Fibroblast of lung (primary cell): Measurements from ENCODE around the gene TRIM32. TPM values are rescaled to one million over a fixed set of nuclear protein-coding genes. Genes with fewer than 3 reads are reported as not detected.

ENCODE experiments used
- DNase-seq, 2 donors: peaks; one replicate each; pipeline versions ENCODE4 v3.0.0 to v3.0.0-alpha.2; 2010; ENCODE audit warnings: low read depth in 2 of 2
- H2AFZ ChIP-seq: 2 replicates; pipeline ENCODE4 v1.5.1; 2012; ENCODE audit warnings: low read length, control low read depth, inconsistent platforms
- H3K27ac ChIP-seq: 2 replicates; pipeline ENCODE4 v1.5.1; 2011; ENCODE audit warnings: low read length, control low read depth; ENCODE audit not compliant: insufficient read depth
- H3K27me3 ChIP-seq: 2 replicates; pipeline ENCODE4 v1.5.1; 2011; ENCODE audit warnings: mild to moderate bottlenecking, low read length; ENCODE audit not compliant: control insufficient read depth, insufficient read depth
- H3K36me3 ChIP-seq: 2 replicates; pipeline ENCODE4 v1.5.1; 2011; ENCODE audit warnings: low read length; ENCODE audit not compliant: control insufficient read depth, insufficient read depth
- H3K4me1 ChIP-seq: 2 replicates; pipeline ENCODE4 v1.5.1; 2011; ENCODE audit warnings: low read length; ENCODE audit not compliant: control insufficient read depth, insufficient read depth; ENCODE audit errors: extremely low read depth
- H3K4me2 ChIP-seq: 2 replicates; pipeline ENCODE4 v1.5.1; 2011; ENCODE audit warnings: low read length, control low read depth; ENCODE audit not compliant: insufficient read depth; ENCODE audit errors: extremely low read depth
- H3K4me3 ChIP-seq, 4 experiments: fragments of 200-600 bp in 1 of 4; sonication (generic) in 1 of 4; replicated peaks in 1 of 4; 2 replicates each; pipeline ENCODE4 v1.5.1; 2011 to 2016; ENCODE audit warnings: low read length in 4 of 4, low read depth in 3 of 4, mild to moderate bottlenecking in 3 of 4, control low read depth in 2 of 4, inconsistent platforms in 1 of 4, mixed read lengths in 1 of 4; ENCODE audit not compliant: insufficient read depth in 1 of 4; ENCODE audit errors: control extremely low read depth in 1 of 4
- H3K79me2 ChIP-seq: 2 replicates; pipeline ENCODE4 v1.5.1; 2012; ENCODE audit warnings: mild to moderate bottlenecking, low read length, inconsistent platforms; ENCODE audit not compliant: control insufficient read depth, insufficient read depth
- H3K9ac ChIP-seq: 2 replicates; pipeline ENCODE4 v1.5.1; 2011; ENCODE audit warnings: mild to moderate bottlenecking, low read length, control low read depth; ENCODE audit not compliant: insufficient read depth
- H3K9me3 ChIP-seq: 2 replicates; pipeline ENCODE4 v1.5.1; 2012; ENCODE audit warnings: low read depth, low read length; ENCODE audit not compliant: control insufficient read depth, insufficient read depth
- H4K20me1 ChIP-seq: 2 replicates; pipeline ENCODE4 v1.5.1; 2011; ENCODE audit warnings: low read length; ENCODE audit not compliant: control insufficient read depth, insufficient read depth; ENCODE audit errors: extremely low read depth
- CTCF ChIP-seq, 2 donors: IDR thresholded peaks in 1 of 2; conservative IDR thresholded peaks in 1 of 2; 1 replicate in 1 of 2; 2 replicates in 1 of 2; pipeline ENCODE4 v1.5.1; 2011 to 2012; ENCODE audit warnings: low read length in 2 of 2, control low read depth in 1 of 2, inconsistent platforms in 1 of 2, low read depth in 1 of 2, mild to moderate bottlenecking in 1 of 2
- EZH2 ChIP-seq: IDR thresholded peaks from 2 replicates; pipeline ENCODE4 v1.5.1; 2012; ENCODE audit warnings: low read length, control low read depth, mild to moderate bottlenecking; ENCODE audit errors: missing control alignments
- polyA plus RNA-seq, 2 donors: library from polyadenylated mRNA; depleted of rRNA in 1 of 2; stranded (reverse) in 1 of 2; unstranded in 1 of 2; fragments of >200 nt; gene quantifications; 2 replicates each; pipeline ENCODE4 v1.2.1, GENCODE V29; 2011 to 2012; ENCODE audit warnings: missing spikeins in 1 of 2
- total RNA-seq: library from RNA; depleted of rRNA; stranded (reverse); fragments of >200 nt; gene quantifications from 2 replicates; pipeline ENCODE4 v1.2.1, GENCODE V29; 2014

The TRIM32 gene
- total and polyA plus RNA-seq, 2 donors (not counting 1 experiment from before 2014, with no cell fraction given): 18.9 to 23.8 TPM

- Histone ChIP-seq H3K9me3 (no peaks in the 10 kb centered on the region), H3K79me2 (no peaks in the 10 kb centered on the region), H4K20me1 (no peaks in the 10 kb centered on the region), H3K27me3 (no peaks in the 10 kb centered on the region), H3K4me2 (no peak overlapping the region), H3K4me3 (no peak overlapping the region), H3K36me3 (no peaks in the 10 kb centered on the region), H3K4me1 (no peaks in the 10 kb centered on the region), H2AFZ (no peak overlapping the region), H3K9ac (no peak overlapping the region), H3K27ac (no peak overlapping the region)
- TF ChIP-seq EZH2: no peak
- no peak for TF ChIP-seq CTCF (conservative IDR thresholded peaks at IDR 0.05 in 1 of 2, IDR thresholded peaks at IDR 0.05 in 1 of 2; ENCODE audit: low read depth in 1 of 2, low read length in 2 of 2)
- DNase-seq: no peak
Observed at GRCh38 chr9:116726602-116727001, 39.5 kb downstream of the TRIM32 start.

- TF ChIP-seq CTCF (conservative IDR thresholded peaks at IDR 0.05 in 1 of 2, IDR thresholded peaks at IDR 0.05 in 1 of 2; ENCODE audit: low read depth in 1 of 2, low read length in 2 of 2) (no peak), EZH2 (no peak)
- no peak overlapping the region for H3K9ac ChIP-seq
- no peak overlapping the region for H3K4me2 ChIP-seq
- H3K36me3 ChIP-seq: no peaks in the 10 kb centered on the region
- no peaks in the 10 kb centered on the region for H3K27me3 ChIP-seq
- no peaks in the 10 kb centered on the region for H3K4me1 ChIP-seq
- H4K20me1 ChIP-seq: no peaks in the 10 kb centered on the region
- no peak overlapping the region for H3K4me3 ChIP-seq
- H3K9me3 ChIP-seq: no peaks in the 10 kb centered on the region
- no peaks in the 10 kb centered on the region for H3K79me2 ChIP-seq
- no peak for DNase-seq
- no peak overlapping the region for H2AFZ ChIP-seq
- H3K27ac ChIP-seq: no peak overlapping the region
Observed at GRCh38 chr9:116733010-116733641, 46.0 kb downstream of the TRIM32 start.

GRCh38 chr9:116736399-116737151, 49.5 kb downstream of the TRIM32 start:
- H3K27ac ChIP-seq: no peak overlapping the region
- H4K20me1 ChIP-seq: no peaks in the 10 kb centered on the region
- no peak overlapping the region for H3K4me3 ChIP-seq
- no peaks in the 10 kb centered on the region for H3K36me3 ChIP-seq
- TF ChIP-seq EZH2 (no peak), CTCF (conservative IDR thresholded peaks at IDR 0.05 in 1 of 2, IDR thresholded peaks at IDR 0.05 in 1 of 2; ENCODE audit: low read depth in 1 of 2, low read length in 2 of 2) (no peak)
- no peaks in the 10 kb centered on the region for H3K79me2 ChIP-seq
- no peak overlapping the region for H3K9ac ChIP-seq
- H3K9me3 ChIP-seq: no peaks in the 10 kb centered on the region
- H2AFZ ChIP-seq: no peak overlapping the region
- no peaks in the 10 kb centered on the region for H3K4me1 ChIP-seq
- DNase-seq: no peak
- H3K27me3 ChIP-seq: no peaks in the 10 kb centered on the region
- H3K4me2 ChIP-seq: no peak overlapping the region
